A549 (cell line): ENCODE measurements around the gene STAG3.

Experiments used
- EP300 ChIP-seq, 2 experiments: fragments of >200 bp; sonication (Bioruptor Twin); formaldehyde crosslinking; IDR thresholded peaks; 2 replicates in 1 of 2; 3 replicates in 1 of 2; pipeline ENCODE4 v1.6.1; 2016 to 2017
- ESRRA ChIP-seq: fragments of 150-350 bp; IDR thresholded peaks from 2 replicates; pipeline ENCODE4 v1.6.1; 2014; ENCODE audit warnings: mild to moderate bottlenecking, low read length, borderline replicate concordance
- TP53 ChIP-seq: fragments of 250-450 bp; sonication (Bioruptor Pico); IDR thresholded peaks from 2 replicates; pipeline ENCODE4 v1.5.0; 2021; ENCODE audit warnings: mild to moderate bottlenecking, moderate library complexity
- TF ChIP-seq, protein P1 (sequence below): fragments of >200 bp; sonication (Bioruptor Twin); formaldehyde crosslinking; IDR thresholded peaks from 3 replicates; pipeline ENCODE4 v1.5.1; 2016

GRCh38 chr7:100159099-100159623, 18.6 kb upstream of the STAG3 start:
- TF ChIP-seq EP300 (IDR thresholded peaks at IDR 0.05) (no peak), ESRRA (no peak), TP53 (CRISPR knock-in tag) (no peak)
- TF ChIP-seq, protein P1, sequence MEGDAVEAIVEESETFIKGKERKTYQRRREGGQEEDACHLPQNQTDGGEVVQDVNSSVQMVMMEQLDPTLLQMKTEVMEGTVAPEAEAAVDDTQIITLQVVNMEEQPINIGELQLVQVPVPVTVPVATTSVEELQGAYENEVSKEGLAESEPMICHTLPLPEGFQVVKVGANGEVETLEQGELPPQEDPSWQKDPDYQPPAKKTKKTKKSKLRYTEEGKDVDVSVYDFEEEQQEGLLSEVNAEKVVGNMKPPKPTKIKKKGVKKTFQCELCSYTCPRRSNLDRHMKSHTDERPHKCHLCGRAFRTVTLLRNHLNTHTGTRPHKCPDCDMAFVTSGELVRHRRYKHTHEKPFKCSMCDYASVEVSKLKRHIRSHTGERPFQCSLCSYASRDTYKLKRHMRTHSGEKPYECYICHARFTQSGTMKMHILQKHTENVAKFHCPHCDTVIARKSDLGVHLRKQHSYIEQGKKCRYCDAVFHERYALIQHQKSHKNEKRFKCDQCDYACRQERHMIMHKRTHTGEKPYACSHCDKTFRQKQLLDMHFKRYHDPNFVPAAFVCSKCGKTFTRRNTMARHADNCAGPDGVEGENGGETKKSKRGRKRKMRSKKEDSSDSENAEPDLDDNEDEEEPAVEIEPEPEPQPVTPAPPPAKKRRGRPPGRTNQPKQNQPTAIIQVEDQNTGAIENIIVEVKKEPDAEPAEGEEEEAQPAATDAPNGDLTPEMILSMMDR, result no peak
